ENCODE measurements around the gene CTLA4. TPM values are rescaled to one million over a fixed set of nuclear protein-coding genes. Genes with fewer than 3 reads are reported as not detected.

The CTLA4 gene
- total and polyA plus RNA-seq, 9 donors: 0.14 to 1.1 (median 0.41) TPM; not detected in 5

- Histone ChIP-seq H3K4me1 (ENCODE audit: control insufficient read depth, insufficient read depth, low read length) (peaks cover 9% of the 10 kb centered on the region), H3K27me3 (ENCODE audit: control insufficient read depth, insufficient read depth, low read length) (no peaks in the 10 kb centered on the region), H3K27ac (ENCODE audit: low read length) (no peak overlapping the region), H3K9me3 (replicated peaks; ENCODE audit: control insufficient read depth, low read depth, low read length) (no peaks in the 10 kb centered on the region), H3K4me3 (ENCODE audit: low read length) (no peak overlapping the region), H3K36me3 (ENCODE audit: control insufficient read depth, insufficient read depth, low read length) (no peaks in the 10 kb centered on the region)
- DNase-seq: no peak
These were observed 49.2 kb downstream of the CTLA4 start for GRCh38 chr2:203916756-203917155.

GRCh38 chr2:203918264-203918663 is 50.7 kb downstream of the CTLA4 start:
- DNase-seq: peak; percentile 70
- no peak overlapping the region for H3K27ac ChIP-seq (ENCODE audit: low read length)
- no peaks in the 10 kb centered on the region for H3K27me3 ChIP-seq (ENCODE audit: control insufficient read depth, insufficient read depth, low read length)
- no peaks in the 10 kb centered on the region for H3K9me3 ChIP-seq (replicated peaks; ENCODE audit: control insufficient read depth, low read depth, low read length)
- no peak overlapping the region for H3K4me3 ChIP-seq (ENCODE audit: low read length)
- peaks cover 9% of the 10 kb centered on the region for H3K4me1 ChIP-seq (ENCODE audit: control insufficient read depth, insufficient read depth, low read length)
- no peaks in the 10 kb centered on the region for H3K36me3 ChIP-seq (ENCODE audit: control insufficient read depth, insufficient read depth, low read length)
- no CpG with 5 or more reads among the region's 7 CpGs for WGBS (ENCODE audit: insufficient coverage)

GRCh38 chr2:203918839-203919238 is 51.3 kb downstream of the CTLA4 start:
- DNase-seq: peak; percentile 28
- H3K36me3 ChIP-seq (ENCODE audit: control insufficient read depth, insufficient read depth, low read length): no peaks in the 10 kb centered on the region
- H3K9me3 ChIP-seq (replicated peaks; ENCODE audit: control insufficient read depth, low read depth, low read length): no peaks in the 10 kb centered on the region
- no peaks in the 10 kb centered on the region for H3K27me3 ChIP-seq (ENCODE audit: control insufficient read depth, insufficient read depth, low read length)
- 51% methylated on average over 2 of the region's 3 CpGs for WGBS (ENCODE audit: insufficient coverage)
- H3K4me1 ChIP-seq (ENCODE audit: control insufficient read depth, insufficient read depth, low read length): peaks cover 9% of the 10 kb centered on the region
- H3K4me3 ChIP-seq (ENCODE audit: low read length): no peak overlapping the region
- no peak overlapping the region for H3K27ac ChIP-seq (ENCODE audit: low read length)

Other genes starting within 250 kb of the CTLA4 start
- gene CD28, start 161.1 kb upstream of the CTLA4 start, total RNA-seq: 3.9 TPM
- 1 to 10 TPM; 2.8 to 5.6 (median 3.7) TPM for gene CD28, start 161.1 kb upstream of the CTLA4 start, polyA plus RNA-seq (ENCODE audit: insufficient read depth in 1 of 8, insufficient read length in 8 of 8, low replicate concordance in 1 of 8)
- not detected for gene ICOS, start 69.0 kb downstream of the CTLA4 start, total RNA-seq
- gene ICOS, start 69.0 kb downstream of the CTLA4 start, polyA plus RNA-seq (ENCODE audit: insufficient read depth in 1 of 8, insufficient read length in 8 of 8, low replicate concordance in 1 of 8): under 1 TPM in 1 of 8 donors, not detected in 7; 0.04 TPM

All from muscle of leg (tissue), 11 donors.